SK-N-SH (cell line): ENCODE data around the gene ATP8B3. TPM values are rescaled to one million over a fixed set of nuclear protein-coding genes. Genes with fewer than 3 reads are reported as not detected.

Experiments
- CTCF ChIA-PET: fragments of 300-600, 350-600 bp; formaldehyde crosslinking; extraction: SDS; loops from one replicate; lab custom pipeline; 2021; lab: Yijun Ruan, JAX
- POLR2A ChIA-PET: fragments of 350-600 bp; sonication (Branson Sonifier 250); formaldehyde crosslinking; extraction: SDS; loops from one replicate; lab custom pipeline; 2020; ENCODE audit warnings: antibody characterized with exemption, inconsistent platforms; lab: Yijun Ruan, JAX
- DNase-seq: peaks from one replicate; pipeline ENCODE4 v3.0.0; 2012
- H2AFZ ChIP-seq: fragments of 200-600 bp; sonication (generic); 2 replicates; pipeline ENCODE4 v1.8.1; 2016; ENCODE audit warnings: antibody characterized with exemption, mild to moderate bottlenecking, low read depth
- H3F3A ChIP-seq: fragments of 200-600 bp; sonication (generic); replicated peaks from 2 replicates; pipeline ENCODE3; 2016; ENCODE audit warnings: antibody characterized with exemption, mild to moderate bottlenecking; ENCODE audit not compliant: insufficient read depth
- H3K27ac ChIP-seq, 2 experiments: fragments of 200-500 bp in 1 of 2; fragments of 200-600 bp in 1 of 2; sonication (Bioruptor generic) in 1 of 2; sonication (generic), shearing (Covaris generic) in 1 of 2; 2 replicates each; pipeline versions ENCODE4 v1.5.1 to v1.6.1; 2014 to 2016; ENCODE audit warnings: low read depth in 2 of 2, inconsistent platforms in 1 of 2, low read length in 1 of 2, mild to moderate bottlenecking in 1 of 2, mixed read lengths in 1 of 2
- H3K27me3 ChIP-seq: fragments of 200-600 bp; sonication (generic), shearing (Covaris generic); 2 replicates; pipeline ENCODE4 v1.6.1; 2016; ENCODE audit warnings: mixed run types; ENCODE audit not compliant: insufficient read depth
- H3K36me3 ChIP-seq, 2 experiments: fragments of 200-500 bp in 1 of 2; fragments of 200-600 bp in 1 of 2; sonication (Bioruptor generic) in 1 of 2; sonication (generic) in 1 of 2; replicated peaks in 1 of 2; 2 replicates each; pipeline versions ENCODE3 to v1.5.1; 2014 to 2016; ENCODE audit warnings: low read length in 1 of 2, mild to moderate bottlenecking in 1 of 2; ENCODE audit not compliant: insufficient read depth in 2 of 2, control insufficient read depth in 1 of 2
- H3K4me1 ChIP-seq, 2 experiments: fragments of 200-500 bp in 1 of 2; fragments of 200-600 bp in 1 of 2; sonication (Bioruptor generic) in 1 of 2; sonication (generic), shearing (Covaris generic) in 1 of 2; 2 replicates each; pipeline versions ENCODE4 v1.5.1 to v1.6.1; 2014 to 2016; ENCODE audit warnings: low read depth in 1 of 2, low read length in 1 of 2, mixed run types in 1 of 2; ENCODE audit not compliant: insufficient read depth in 2 of 2, control insufficient read depth in 1 of 2
- H3K4me2 ChIP-seq: fragments of 200-600 bp; sonication (generic), shearing (Covaris generic); 2 replicates; pipeline ENCODE4 v1.6.1; 2017; ENCODE audit warnings: mixed run types
- H3K4me3 ChIP-seq, 2 experiments: fragments of 200-500 bp in 1 of 2; fragments of 200-600 bp in 1 of 2; sonication (Bioruptor generic) in 1 of 2; sonication (generic), shearing (Covaris generic) in 1 of 2; 2 replicates each; pipeline versions ENCODE4 v1.5.1 to v1.8.1; 2014 to 2016; ENCODE audit warnings: low read depth in 2 of 2, inconsistent platforms in 1 of 2, low read length in 1 of 2, mild to moderate bottlenecking in 1 of 2, mixed read lengths in 1 of 2, moderate library complexity in 1 of 2
- H3K79me2 ChIP-seq: fragments of 200-600 bp; sonication (generic); 2 replicates; pipeline ENCODE4 v1.8.1; 2017; ENCODE audit warnings: mild to moderate bottlenecking; ENCODE audit not compliant: insufficient read depth
- H3K9ac ChIP-seq: fragments of 200-600 bp; sonication (generic); 2 replicates; pipeline ENCODE4 v1.6.1; 2017; ENCODE audit warnings: mixed run types
- H3K9me2 ChIP-seq: fragments of 200-600 bp; sonication (generic); 2 replicates; pipeline ENCODE4 v1.6.1; 2017; ENCODE audit warnings: mixed run types
- H3K9me3 ChIP-seq: fragments of 200-600 bp; sonication (generic); 2 replicates; pipeline ENCODE4 v1.6.1; 2017; ENCODE audit warnings: mixed run types, mild to moderate bottlenecking, moderate library complexity
- H4K20me1 ChIP-seq: fragments of 200-600 bp; sonication (generic); 2 replicates; pipeline ENCODE4 v1.6.1; 2017; ENCODE audit warnings: mild to moderate bottlenecking, mixed run types; ENCODE audit not compliant: insufficient read depth
- CHD2 ChIP-seq: fragments of 150-350 bp; IDR thresholded peaks from 2 replicates; pipeline ENCODE4 v1.6.1; 2018; ENCODE audit warnings: low read length; ENCODE audit not compliant: partially characterized antibody
- ELF1 ChIP-seq: IDR thresholded peaks from 2 replicates; pipeline ENCODE4 v1.4.0; 2012
- EP300 ChIP-seq, 2 experiments: IDR thresholded peaks; 2 replicates each; pipeline versions ENCODE4 v1.4.0 to v1.6.1; 2012; ENCODE audit warnings: borderline replicate concordance in 1 of 2, low read depth in 1 of 2, low read length in 1 of 2
- FOSL2 ChIP-seq: IDR thresholded peaks from 2 replicates; pipeline ENCODE4 v1.4.0; 2012; ENCODE audit warnings: low read depth, mild to moderate bottlenecking, moderate library complexity, borderline replicate concordance
- MXI1 ChIP-seq: IDR thresholded peaks from 2 replicates; pipeline ENCODE4 v1.6.1; 2012; ENCODE audit warnings: mild to moderate bottlenecking, low read depth, low read length, improper control_type of control experiment
- RAD21 ChIP-seq: IDR thresholded peaks from 2 replicates; pipeline ENCODE4 v1.6.1; 2012; ENCODE audit warnings: mild to moderate bottlenecking, low read length
- SMC3 ChIP-seq: IDR thresholded peaks from 2 replicates; pipeline ENCODE4 v1.6.1; 2012; ENCODE audit warnings: low read depth, low read length, improper control_type of control experiment
- TAF1 ChIP-seq: IDR thresholded peaks from 2 replicates; pipeline ENCODE4 v1.6.1; 2012; ENCODE audit warnings: low read depth, mild to moderate bottlenecking, low read length, moderate library complexity, borderline replicate concordance
- TCF12 ChIP-seq: IDR thresholded peaks from 2 replicates; pipeline ENCODE4 v1.4.0; 2012
- WGBS: methylation state at CpG from one replicate; pipeline ENCODE4 v1.1.6; 2017; ENCODE audit warnings: low lambda C conversion rate; 5-methylcytosine and 5-hydroxymethylcytosine counted together
- polyA plus RNA-seq, 3 experiments: library from polyadenylated mRNA; depleted of rRNA; stranded (reverse); fragments of >200 nt; gene quantifications; 2 replicates each; pipeline ENCODE4 v1.2.3, GENCODE V29; 2012
- TF ChIP-seq, protein P1 (sequence below): IDR thresholded peaks from 2 replicates; pipeline ENCODE4; 2012
- TF ChIP-seq, protein P2 (sequence below): IDR thresholded peaks from 2 replicates; pipeline ENCODE4 v1.4.0; 2012; ENCODE audit warnings: low read depth
- TF ChIP-seq, protein P3 (sequence below): fragments of 150-350 bp; IDR thresholded peaks from 2 replicates; pipeline ENCODE4 v1.6.1; 2017; ENCODE audit warnings: antibody characterized with exemption, low read length, low read depth, borderline replicate concordance

The ATP8B3 gene
- polyA plus RNA-seq, 1 of the 3 experiments (the other 2 are of a cell fraction): 8.0 TPM

DNA sequence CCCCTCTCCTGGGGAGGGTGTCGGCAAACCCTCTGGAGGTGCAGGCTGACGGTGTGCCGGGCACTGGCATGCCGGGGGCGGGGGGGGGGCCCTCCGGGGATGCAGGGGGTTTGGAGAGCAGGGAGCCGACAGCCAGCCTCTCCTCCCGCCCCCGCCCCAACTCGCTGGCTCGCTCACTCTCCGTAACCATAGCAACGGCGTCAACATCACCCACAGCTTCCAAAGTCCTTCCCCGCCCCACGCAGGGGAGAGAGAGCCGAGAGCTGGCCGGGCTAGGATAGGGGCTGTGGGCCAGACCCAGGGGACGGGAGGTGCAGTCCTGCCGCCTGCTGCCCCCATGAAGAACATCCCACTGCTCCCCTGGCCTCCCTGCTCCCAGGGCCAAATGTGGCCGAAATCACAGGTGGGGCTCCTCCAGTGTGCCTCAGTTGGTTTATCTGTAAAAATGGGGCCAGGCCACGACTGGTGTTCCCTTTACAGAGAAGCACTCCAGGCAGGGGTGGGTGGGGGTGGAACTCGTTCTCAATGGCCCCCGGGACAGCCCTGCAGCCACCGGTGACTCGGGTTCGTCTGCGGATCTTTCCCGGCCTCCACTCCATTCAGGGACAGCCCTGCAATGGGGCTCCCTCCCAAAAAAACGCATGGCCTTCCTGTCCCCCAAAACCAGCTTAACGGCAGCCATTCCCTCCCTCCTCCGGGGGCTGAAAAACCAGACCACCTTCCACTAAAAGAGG, 48.1 kb upstream of the ATP8B3 start:
- Histone ChIP-seq H3K79me2 (peaks cover 82% of the 10 kb centered on the region), H3K9me3 (no peaks in the 10 kb centered on the region), H3K4me1 (peaks cover 36 to 62% of the 10 kb centered on the region in 2 experiments; a peak in 3 of 4 replicates), H3F3A (peaks cover 7% of the 10 kb centered on the region), H4K20me1 (peaks cover 71% of the 10 kb centered on the region), H3K27me3 (no peaks in the 10 kb centered on the region), H2AFZ (no peak overlapping the region), H3K4me3 (peak overlapping the region; percentile 81 to 90; a peak in 3 of 4 replicates), H3K27ac (peak overlapping the region in 1 of 2 experiments; percentile 32; a peak in 1 of 4 replicates), H3K4me2 (peak overlapping the region; percentile 98), H3K9ac (peak overlapping the region; percentile 87; the same call in 1 of the 2 replicates)
- CTCF ChIA-PET: interaction anchor here (0.9 to 2.0 kb wide), 3 partner anchors 11 to 34 kb away, joined by 3 to 8 read pairs (median 3); partner anchors contain the start of gene REXO1
- 57% methylated on average over 3 of the region's 32 CpGs for WGBS
- peak; percentile 76 for DNase-seq
- TF ChIP-seq TCF12: no peak
- no peak for TF ChIP-seq ELF1
- TF ChIP-seq, protein P1, sequence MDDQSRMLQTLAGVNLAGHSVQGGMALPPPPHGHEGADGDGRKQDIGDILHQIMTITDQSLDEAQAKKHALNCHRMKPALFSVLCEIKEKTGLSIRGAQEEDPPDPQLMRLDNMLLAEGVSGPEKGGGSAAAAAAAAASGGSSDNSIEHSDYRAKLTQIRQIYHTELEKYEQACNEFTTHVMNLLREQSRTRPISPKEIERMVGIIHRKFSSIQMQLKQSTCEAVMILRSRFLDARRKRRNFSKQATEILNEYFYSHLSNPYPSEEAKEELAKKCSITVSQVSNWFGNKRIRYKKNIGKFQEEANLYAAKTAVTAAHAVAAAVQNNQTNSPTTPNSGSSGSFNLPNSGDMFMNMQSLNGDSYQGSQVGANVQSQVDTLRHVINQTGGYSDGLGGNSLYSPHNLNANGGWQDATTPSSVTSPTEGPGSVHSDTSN: no peak
- TF ChIP-seq RAD21: no peak
- TF ChIP-seq, protein P2, sequence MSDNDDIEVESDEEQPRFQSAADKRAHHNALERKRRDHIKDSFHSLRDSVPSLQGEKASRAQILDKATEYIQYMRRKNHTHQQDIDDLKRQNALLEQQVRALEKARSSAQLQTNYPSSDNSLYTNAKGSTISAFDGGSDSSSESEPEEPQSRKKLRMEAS: no peak
- TF ChIP-seq, all 33 proteins: peak for 0
- H3K36me3 ChIP-seq: no peaks in the 10 kb centered on the region
- H3K9me2 ChIP-seq: no peaks in the 10 kb centered on the region
- POLR2A ChIA-PET: interaction anchor here (0.6 kb wide), 1 partner anchor 267 kb away, joined by 5 read pairs; no protein-coding TSS in a partner anchor

DNA sequence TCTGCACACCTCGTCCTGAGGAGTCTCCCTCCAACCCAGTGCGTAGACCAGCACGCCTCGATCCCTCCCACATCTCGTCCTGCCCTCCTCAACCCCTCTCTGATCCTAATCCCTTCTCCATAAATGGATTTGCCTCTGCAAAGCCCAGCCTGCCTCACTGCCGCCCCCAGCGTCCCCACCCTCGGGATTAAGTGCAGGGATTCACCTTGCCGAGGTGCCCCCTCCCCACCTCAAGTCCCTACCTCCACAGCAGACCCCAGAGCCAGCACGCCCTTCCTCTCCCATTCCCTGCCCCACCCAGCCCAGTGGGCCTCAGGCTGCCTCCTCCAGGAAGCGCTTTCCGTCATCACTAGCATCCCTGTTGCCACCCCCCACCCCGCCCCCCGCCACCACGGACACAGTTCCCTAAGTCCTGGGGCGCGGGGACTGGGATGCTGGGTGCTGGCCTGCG, 47.3 kb upstream of the ATP8B3 start:
- peak overlapping the region; percentile 98; the same call in 1 of the 2 replicates for H3K4me2 ChIP-seq

More for the DNA sequence above, 47.3 kb upstream of the ATP8B3 start:
- no peak overlapping the region for H3K4me3 ChIP-seq
- H3K9me2 ChIP-seq: no peaks in the 10 kb centered on the region
- no peak overlapping the region for H2AFZ ChIP-seq
- POLR2A ChIA-PET: no interaction called here
- DNase-seq: no peak
- H3K36me3 ChIP-seq: no peaks in the 10 kb centered on the region
- peaks cover 37 to 65% of the 10 kb centered on the region in 2 experiments; a peak in 3 of 4 replicates for H3K4me1 ChIP-seq
- H3F3A ChIP-seq: peaks cover 12% of the 10 kb centered on the region
- H3K9ac ChIP-seq: no peak overlapping the region
- WGBS: 81% methylated on average over 14 of the region's 18 CpGs
- no peaks in the 10 kb centered on the region for H3K27me3 ChIP-seq
- H3K79me2 ChIP-seq: peaks cover 87% of the 10 kb centered on the region
- H3K9me3 ChIP-seq: no peaks in the 10 kb centered on the region
- no peak for TF ChIP-seq CHD2
- no peak for TF ChIP-seq FOSL2
- no peak for TF ChIP-seq TAF1
- TF ChIP-seq, protein P3, sequence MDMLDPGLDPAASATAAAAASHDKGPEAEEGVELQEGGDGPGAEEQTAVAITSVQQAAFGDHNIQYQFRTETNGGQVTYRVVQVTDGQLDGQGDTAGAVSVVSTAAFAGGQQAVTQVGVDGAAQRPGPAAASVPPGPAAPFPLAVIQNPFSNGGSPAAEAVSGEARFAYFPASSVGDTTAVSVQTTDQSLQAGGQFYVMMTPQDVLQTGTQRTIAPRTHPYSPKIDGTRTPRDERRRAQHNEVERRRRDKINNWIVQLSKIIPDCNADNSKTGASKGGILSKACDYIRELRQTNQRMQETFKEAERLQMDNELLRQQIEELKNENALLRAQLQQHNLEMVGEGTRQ: no peak
- no peak for TF ChIP-seq MXI1
- TF ChIP-seq SMC3: no peak
- no peak for TF ChIP-seq EP300 (IDR thresholded peaks at IDR 0.05; ENCODE audit: borderline replicate concordance in 1 of 2, low read depth in 1 of 2, low read length in 1 of 2)
- peaks cover 80% of the 10 kb centered on the region for H4K20me1 ChIP-seq
- H3K27ac ChIP-seq: peak overlapping the region in 1 of 2 experiments; percentile 32; a peak in 1 of 4 replicates
- CTCF ChIA-PET: interaction anchor here (1.5 to 2.8 kb wide), 3 partner anchors 10 to 21 kb away, joined by 7 to 15 read pairs (median 8); partner anchors contain the start of gene REXO1
